GM12801 (cell line): ENCODE results near the gene FUT2.

Experiments used
- TF ChIP-seq, protein P1 (sequence below): IDR thresholded peaks from one replicate; pipeline ENCODE4 v1.5.1; 2011; ENCODE audit warnings: control low read depth; ENCODE audit not compliant: insufficient read length; ENCODE audit errors: extremely low read depth

FUT2 gene

DNA sequence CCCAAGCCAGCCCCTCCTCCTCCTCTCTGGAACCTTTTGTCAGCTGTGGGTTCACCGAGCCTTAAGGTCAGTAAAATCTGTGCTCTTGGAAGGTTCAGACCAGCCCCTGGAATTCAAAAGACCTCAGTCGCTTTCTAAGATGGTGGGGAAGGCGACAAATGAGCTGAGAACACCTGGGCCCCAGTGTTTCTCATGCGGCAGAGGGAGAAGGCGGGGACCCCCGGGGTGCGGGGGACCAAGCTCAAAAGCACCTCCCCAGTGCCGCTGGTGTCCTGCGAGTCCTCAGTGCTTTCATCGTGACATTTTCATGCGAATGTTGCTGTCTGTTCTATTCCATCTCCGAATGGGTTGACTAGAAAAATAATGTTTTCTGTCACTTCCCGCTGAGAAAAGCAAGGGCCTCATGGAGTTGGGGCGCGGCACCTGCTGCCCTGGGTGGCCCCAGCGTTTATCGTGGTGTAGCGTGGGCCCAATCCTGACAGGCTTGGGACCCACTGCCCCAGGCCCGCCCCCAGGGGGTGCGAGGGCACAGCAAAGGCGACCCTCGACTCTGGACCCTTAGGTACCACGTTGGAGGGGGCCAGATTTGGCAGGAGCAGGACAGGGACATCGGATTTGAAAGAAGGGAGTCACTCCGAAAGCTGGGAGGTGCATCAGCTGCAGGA lies 22.2 kb upstream of the FUT2 start:
- TF ChIP-seq, protein P1, sequence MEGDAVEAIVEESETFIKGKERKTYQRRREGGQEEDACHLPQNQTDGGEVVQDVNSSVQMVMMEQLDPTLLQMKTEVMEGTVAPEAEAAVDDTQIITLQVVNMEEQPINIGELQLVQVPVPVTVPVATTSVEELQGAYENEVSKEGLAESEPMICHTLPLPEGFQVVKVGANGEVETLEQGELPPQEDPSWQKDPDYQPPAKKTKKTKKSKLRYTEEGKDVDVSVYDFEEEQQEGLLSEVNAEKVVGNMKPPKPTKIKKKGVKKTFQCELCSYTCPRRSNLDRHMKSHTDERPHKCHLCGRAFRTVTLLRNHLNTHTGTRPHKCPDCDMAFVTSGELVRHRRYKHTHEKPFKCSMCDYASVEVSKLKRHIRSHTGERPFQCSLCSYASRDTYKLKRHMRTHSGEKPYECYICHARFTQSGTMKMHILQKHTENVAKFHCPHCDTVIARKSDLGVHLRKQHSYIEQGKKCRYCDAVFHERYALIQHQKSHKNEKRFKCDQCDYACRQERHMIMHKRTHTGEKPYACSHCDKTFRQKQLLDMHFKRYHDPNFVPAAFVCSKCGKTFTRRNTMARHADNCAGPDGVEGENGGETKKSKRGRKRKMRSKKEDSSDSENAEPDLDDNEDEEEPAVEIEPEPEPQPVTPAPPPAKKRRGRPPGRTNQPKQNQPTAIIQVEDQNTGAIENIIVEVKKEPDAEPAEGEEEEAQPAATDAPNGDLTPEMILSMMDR: no peak

DNA sequence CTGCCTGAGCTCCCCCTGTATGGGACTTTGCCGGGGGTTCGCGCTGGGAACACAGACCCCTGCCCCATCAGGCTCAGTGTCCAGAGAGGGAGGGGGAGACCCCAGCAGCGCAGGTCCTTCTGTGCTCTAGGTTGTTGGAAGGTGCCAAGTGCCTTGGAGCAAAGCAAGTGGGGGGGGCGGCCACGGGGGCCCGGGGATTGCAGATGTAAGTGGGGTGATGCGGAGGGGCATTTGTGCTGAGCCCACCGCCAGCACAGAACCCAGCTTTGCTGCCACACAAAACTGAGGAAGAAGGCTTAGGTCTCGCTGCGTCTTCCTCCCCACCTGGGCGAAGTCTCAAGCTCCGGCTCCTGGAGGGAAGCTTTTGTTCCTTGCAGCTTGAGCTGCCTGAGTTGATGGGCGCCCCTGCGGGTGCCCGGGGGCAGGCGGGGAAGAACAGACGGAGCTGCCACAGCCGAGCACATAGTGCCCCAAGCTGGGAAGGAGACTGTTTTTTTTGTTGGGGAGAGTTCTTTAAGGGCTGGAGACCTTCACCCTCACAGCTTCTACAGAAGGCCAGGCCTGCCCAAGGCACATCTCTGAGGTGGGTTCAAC lies 21.5 kb upstream of the FUT2 start:
- TF ChIP-seq, protein P1: no peak

DNA sequence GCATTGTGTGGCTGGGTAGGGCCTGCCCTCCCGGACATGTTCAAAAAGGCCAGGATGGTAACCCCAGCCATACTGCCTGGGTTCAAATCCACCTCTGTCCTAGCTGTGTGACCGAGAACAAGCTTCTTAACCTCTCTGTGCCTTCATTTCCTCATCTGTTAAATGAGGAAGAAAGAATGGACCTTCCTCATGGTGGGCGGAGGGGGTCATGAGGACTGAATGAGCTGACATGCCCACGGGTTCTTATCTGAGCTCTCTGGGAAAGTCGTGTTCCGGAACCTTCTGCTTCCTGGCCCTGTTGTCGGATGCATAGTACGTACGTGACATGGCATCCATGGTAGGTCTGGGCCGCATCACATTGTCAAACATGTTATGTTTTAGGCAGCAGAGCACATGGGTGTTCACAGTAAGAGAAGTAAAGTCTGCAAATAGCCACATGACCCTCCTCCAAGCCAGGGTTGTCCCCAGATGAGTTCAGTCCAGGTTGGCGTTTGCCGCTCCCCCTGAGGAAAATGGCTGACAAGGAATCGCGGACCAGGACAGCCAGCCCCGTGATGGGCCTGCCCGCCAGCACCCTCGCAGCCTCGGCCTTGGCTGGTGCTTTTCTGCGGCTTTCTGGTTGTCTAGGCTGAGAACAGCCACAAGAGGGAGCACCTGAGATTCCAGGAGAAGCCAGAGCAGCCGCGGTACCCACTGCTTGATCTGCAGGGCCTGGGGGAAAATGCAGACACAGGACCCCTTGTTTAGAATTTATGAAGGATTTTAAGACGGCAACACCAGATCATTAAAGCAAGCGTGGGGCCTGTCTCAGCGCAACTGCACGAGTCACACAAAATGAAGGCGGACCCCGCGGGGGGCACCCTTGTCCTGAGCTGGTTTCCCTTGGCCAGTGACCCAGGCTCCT lies 20.6 kb upstream of the FUT2 start:
- TF ChIP-seq, protein P1: no peak

DNA sequence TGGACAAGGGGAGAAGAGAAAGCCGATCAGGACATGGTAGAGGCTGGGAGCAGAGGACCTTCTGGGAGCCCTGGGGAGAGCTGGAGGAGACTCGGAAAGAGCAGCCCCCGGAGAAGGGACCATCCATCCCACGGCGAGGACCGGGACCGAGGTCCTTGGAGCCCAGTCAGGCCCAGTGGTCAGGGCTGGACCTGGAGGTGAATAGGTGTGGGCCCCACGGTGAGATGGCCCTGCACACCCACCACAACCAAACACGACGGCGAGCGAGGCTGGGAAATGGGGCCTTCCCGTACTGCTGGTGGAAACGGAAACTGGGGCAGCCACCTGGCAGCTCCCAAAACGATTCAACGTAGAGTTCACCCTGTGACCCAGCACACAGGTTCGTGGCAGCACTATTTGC lies 19.3 kb upstream of the FUT2 start:
- TF ChIP-seq, protein P1: no peak

DNA sequence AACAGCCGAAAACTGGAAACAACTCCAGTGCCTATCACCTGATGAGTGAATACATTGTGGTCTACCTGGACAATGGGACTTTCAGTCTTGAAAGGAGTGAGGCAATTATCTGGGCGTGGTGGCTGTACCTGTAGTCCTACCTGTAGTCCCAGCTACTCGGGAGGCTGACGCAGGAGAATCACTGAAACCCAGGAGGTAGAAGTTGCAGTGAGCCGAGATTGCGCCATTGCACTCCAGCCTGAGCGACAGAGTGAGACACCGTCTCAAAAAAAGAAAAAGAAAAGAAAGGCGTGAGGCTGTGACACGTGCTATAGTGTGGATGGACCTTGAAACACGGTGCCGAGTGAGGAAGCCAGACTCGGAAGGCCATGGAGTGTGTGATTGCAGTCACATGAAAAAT lies 18.9 kb upstream of the FUT2 start:
- TF ChIP-seq, protein P1: no peak

DNA sequence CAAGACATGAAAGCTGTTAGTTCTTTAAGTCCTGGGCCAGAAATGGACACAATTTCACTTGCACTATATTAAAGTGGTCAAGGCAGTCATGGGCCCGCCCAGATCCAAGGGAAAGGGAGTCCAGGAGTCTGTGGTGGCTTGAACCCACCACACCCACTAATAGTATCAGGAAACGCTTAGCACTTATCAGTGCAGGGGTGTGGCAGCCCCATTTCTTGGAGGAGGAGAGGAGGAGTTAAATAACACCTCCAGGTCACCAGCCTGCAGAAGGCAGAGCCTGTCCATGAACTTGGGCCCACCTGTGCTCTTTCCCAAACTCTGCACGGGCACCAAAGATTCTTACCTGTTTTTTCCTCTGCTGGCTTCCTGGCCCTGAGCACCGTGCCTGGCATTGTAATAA lies 17.6 kb upstream of the FUT2 start:
- TF ChIP-seq, protein P1: no peak

DNA sequence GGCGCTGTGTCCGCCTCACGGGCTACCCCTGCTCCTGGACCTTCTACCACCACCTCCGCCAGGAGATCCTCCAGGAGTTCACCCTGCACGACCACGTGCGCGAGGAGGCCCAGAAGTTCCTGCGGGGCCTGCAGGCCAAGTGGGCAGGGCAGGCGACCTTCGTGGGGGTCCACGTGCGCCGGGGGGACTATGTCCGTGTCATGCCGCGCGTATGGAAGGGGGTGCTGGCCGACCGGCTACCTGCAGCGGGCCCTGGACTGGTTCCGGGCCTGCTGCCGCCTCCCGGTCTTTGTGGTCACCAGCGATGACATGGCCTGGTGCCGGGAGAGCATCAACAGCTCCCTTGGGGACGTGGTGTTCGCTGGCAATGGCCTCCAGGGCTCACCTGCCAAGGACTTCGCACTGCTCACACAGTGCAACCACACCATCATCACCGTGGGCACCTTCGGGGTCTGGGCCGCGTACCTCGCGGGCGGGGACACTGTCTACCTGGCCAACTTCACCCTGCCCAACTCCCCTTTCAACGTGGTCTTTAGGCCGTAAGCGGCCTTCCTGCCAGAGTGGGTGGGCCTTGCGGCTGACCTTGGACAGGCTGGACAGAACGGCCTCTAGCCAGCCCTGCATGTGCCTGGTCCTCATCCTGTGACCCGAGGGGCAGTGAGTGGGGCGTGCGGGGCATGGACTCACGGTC lies 15.2 kb upstream of the FUT2 start:
- TF ChIP-seq, protein P1: no peak
